HuH-7 (cell line): Measurements from ENCODE around the gene BUB1B.
"Not testable (repeated sequence)": the region's sequence is repeated elsewhere in the genome, so short reads cannot be mapped to it uniquely, and the experiment has no call there.

Experiments
- DNase-seq: peaks from one replicate; pipeline ENCODE4 v3.0.0; 2011; ENCODE audit warnings: low spot score

BUB1B gene

DNA sequence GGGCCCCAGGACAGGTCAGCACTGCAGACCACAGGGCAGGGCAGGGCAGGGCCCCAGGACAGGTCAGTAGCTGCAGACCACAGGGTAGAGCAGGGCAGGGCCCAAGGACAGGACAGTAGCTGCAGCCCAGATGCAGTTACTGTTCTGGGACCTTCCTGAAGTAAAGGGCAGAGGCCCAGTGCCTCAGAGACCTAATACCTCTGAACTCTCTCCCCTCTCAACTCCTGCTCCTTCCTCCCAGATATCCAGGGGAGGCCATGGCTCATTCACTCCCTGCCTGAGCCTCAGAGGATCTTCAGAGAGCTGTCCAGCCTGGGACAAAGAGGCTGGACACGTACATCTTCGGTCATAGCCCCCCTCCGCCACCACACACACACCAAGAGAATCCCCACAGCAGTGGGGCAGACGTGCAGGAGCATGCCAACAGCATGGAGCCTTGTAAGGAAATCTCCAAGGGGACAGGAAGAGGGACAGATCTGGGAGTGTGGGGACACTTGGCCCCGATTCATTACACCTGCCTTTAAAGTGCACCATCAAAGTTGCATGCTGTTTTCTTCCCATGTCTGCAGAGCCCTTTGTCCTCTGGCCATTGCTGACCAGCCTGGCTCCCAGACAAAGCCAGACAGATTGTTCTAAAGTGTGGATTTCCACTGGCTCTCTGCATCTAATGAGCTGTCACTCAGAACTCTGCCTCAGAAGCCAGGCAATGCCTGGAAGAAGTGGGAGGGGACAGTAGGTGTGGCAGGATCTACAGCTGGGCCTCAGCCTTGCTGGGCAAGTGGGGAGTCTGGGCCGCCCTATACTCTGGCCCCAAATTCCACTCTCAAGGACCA is 24.2 kb upstream of the BUB1B start:
- DNase-seq: no peak

GRCh38 chr15:40137303-40138200 is 23.3 kb upstream of the BUB1B start:
- no peak for DNase-seq

GRCh38 chr15:40138201-40138570 is 22.7 kb upstream of the BUB1B start:
- not testable (repeated sequence) for DNase-seq

- DNase-seq: no peak
These were observed 18.4 kb upstream of the BUB1B start for GRCh38 chr15:40142428-40142827.

DNA sequence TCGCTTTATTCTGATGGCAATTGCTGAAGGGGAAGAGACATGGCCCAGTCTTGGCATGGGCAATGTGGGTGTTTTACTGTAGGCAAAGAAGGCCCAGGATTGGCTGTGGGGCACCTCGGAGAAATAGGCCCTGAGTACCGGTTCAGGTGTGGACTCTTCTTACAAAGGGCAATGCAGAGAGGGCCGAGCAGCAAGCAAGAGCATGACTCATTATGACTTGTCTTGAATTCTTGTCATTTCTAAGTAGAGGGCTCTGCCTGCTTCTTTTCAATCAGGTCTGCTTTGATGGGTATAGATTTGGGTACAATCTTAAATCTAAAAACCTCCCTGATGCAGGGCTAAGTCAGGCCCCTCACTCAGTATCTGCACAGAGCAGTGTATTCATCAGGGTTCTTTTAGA is 14.8 kb upstream of the BUB1B start:
- no peak for DNase-seq

- no peak for DNase-seq
These were observed 11.5 kb upstream of the BUB1B start for GRCh38 chr15:40149339-40149738.

- DNase-seq: no peak
These were observed 10.5 kb upstream of the BUB1B start for GRCh38 chr15:40150163-40150925.

DNA sequence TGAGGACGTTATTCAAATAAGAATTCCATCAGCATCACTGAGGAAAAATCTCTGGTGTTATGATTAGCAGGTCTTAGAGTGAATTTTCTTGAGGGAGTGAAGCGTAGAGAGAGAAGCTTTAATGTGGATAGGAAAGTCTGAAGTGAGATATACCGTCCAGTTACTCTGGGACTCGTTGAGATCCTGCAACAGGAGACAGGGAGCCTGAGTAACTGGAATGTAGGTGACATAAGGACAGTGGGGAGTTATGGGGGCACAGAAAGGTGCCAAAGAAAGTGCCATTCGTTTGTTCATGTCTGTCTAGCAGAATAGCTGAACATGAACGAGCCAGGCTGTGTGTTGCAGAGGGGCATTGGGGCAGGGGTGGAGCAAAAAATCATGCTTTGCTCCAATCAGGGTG is 9.4 kb upstream of the BUB1B start:
- no peak for DNase-seq

DNA sequence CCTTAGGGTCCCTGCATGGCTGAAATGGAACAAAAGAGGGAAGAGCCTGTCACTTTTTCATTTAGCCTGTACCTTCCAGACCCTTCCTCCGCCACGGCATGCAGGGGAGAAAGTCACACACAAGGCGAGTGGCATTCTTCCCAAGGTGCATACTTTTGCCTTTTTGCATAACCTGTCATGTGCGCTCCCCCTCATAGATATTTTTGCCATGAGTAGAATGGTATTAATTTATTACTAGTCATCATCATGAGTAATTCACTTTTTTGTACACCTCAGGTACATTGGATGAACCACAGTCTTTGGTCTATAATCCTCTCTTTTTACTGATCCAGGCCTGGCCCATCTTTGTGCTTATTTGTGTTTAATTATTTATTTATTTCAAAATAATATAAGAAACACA is 8.9 kb upstream of the BUB1B start:
- no peak for DNase-seq

DNA sequence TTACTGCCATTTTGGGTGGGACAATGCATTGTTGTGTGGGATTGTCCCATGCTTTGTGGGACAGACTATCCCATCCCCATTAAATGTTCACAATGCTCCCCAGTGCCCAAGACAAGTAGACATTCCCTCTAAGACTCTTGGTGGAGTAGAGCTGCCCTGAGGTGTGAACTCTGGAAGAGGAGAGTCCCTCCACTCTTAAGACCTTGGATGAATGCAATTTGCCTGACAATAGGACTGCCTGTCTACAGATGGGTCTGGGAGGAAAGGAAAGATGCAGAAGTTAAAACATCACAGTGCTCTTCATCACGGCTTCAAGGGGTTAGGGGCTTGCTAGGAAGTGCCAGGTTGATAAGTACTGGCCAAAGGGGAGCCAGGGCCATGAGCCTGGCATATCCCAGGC is 6.0 kb upstream of the BUB1B start:
- not testable (repeated sequence) for DNase-seq

- DNase-seq: no peak
These were observed 5.5 kb upstream of the BUB1B start for GRCh38 chr15:40155270-40155910.

GRCh38 chr15:40157778-40158447 is 3.0 kb upstream of the BUB1B start:
- no peak for DNase-seq

DNA sequence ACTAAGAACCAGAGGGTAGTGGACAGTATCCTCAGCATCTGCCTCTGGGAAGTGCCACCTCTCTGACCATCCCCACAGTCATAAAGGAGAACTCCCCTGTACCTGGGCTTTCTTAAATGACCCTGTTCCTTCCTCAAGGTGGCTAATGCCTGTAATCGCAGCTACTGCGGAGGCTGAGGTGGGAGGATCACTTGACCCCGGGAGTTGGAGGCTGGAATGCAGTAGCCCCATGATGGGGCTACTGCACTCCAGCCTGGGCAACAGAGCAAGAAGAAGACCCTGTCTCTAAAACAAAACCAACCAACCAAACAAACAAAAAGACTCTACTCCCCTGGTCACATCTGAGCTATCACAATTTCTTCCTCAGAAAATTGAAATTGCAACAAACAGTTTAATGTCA is 848 bp upstream of the BUB1B start:
- DNase-seq: no peak

DNA sequence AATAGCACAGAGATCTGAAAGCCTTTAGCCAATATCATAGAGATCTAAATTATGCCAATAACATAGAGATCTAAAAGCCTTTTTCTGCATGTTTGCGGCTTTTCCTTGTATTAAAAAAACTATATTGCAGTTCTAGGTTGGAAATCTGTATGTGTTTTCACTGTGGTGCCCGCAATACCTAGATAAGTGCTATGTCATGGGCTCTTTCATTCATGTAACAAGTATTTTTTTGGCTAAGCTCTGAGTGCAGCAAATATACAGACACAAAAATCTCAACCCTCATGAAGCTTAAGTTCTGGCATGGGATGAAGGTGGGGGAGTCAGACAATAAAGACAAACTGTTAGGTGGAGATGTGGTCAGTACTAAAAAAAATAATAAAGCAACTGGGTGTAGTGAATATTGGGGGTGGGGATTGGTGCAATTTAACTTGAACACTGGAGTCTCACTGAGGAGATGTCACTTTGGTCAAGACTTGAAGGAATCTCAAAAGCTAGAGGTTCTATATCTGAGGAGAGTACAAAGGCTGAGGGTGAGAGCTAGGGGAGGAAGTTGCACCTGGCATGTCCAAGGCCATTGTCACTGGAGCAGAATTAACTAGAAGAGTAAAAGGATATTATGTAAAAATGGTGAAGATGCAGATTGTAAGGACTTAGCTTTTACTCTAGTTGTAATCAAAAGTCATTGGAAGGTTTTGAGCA is 973 bp downstream of the BUB1B start:
- no peak for DNase-seq

DNA sequence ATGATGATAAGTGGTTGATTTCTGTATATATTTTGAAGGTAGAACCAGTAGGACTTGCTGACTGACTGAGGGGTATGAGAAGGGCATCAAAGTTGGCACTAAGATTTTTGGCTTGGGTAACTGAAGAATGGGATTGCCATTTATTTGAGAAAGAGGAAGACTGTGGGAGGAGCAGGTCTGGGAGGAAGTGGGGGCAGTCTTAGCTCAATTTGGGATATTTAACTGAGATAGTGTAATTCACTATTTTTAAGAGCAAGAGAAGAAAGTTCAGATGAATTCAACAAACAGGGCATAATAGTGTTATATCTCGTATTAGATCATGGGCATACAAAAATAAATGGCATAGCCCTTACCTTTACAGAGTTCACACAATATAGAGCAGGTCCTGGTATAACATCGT is 1.7 kb downstream of the BUB1B start:
- DNase-seq: no peak

- no peak for DNase-seq
These were observed 3.0 kb downstream of the BUB1B start for GRCh38 chr15:40163657-40164416.

DNA sequence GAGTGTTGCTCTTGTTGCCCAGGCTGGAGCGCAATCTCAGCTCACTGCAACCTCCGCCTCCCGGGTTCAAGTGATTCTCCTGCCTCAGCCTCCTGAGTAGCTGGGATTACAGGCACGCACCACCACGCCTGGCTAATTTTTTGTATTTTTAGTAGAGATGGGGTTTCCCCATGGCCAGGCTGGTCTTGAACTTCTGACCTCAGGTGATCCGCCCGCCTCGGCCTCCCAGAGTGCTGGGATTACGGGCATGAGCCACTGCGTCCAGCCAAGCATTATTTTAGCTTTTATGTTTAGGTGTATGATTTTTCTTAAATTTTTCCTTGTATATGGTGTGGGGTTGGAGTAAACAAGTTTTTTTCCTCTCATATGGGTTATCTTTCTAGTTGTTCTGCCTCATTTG is 6.5 kb downstream of the BUB1B start:
- not testable (repeated sequence) for DNase-seq

DNA sequence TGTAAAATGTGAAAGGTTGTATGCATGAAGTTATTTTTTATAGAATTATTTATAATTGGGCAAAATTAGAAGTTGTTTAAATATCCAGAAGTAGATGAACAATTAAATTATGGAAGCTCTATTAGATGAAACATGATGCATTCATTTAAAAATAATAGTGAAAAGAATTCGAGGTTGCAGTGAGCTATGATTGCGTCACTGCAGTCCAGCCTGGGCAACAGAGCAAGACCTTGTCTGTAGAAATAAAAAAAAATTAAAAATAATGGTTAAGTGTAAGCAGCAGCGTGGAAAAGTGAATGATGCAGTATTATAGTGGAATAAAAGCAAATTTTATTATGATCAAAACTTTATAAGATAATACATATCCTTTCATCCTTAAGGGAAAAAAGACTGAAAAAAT is 14.3 kb downstream of the BUB1B start:
- no peak for DNase-seq

GRCh38 chr15:40182358-40183029 is 21.6 kb downstream of the BUB1B start:
- no peak for DNase-seq
